GOT3 (cell line): ENCODE measurements around the gene UNC5A.

Source experiments
- DNase-seq: peaks from one replicate; lab custom pipeline; 2025; ENCODE audit warnings: mixed read lengths; lab: John Stamatoyannopoulos, UW

UNC5A gene

GRCh38 chr5:176781638-176782570 lies 28.5 kb upstream of the UNC5A start:
- DNase-seq: no peak

DNA sequence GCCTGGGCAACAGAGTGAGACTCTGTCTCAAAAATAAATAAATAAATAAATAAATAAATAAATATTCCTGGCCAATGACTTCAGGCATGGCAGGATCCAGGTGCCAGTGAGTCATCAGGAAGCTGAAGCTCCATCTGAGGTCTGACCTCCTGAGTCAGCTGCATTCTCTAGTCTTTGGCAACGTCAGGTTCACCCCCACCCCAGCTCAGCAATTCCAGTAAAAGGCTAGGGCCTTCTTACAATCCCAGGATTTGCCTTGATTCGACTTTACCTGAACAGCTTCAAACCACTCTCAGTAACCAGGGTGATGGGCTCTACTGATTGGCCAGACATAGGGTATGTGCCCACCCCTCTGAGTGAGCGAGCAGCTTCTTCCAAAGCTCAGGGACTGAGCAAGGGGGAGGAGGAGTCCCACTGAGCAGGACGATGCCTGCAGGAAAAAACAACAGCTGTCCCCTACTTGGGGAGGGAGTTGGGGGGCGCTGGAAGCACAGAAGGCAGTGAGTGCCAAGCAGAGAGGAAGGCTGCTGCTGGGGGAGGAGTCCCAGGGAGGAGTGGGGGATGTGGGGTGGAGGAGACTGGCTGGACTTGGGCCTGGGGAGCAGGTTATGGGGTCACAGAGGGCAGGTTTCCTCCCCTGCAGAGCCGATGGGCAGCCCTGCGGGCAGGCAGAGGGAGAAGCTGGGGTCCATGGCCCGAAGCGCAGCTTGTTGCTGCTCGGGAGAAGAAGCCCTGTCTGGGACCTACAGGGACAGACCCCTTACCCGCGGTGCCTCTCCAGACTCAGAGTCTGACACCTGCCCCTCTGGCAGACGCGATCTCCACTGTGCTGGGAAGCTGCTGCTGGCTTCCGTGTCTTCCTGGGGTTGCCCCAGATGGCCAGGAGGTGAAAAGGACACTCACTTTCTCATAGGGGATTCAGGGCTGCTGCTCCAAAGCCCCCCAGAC lies 25.9 kb upstream of the UNC5A start:
- no peak for DNase-seq

- no peak for DNase-seq
Measured at GRCh38 chr5:176785184-176786145, 24.9 kb upstream of the UNC5A start.

GRCh38 chr5:176787676-176788075 lies 22.7 kb upstream of the UNC5A start:
- DNase-seq: no peak

DNA sequence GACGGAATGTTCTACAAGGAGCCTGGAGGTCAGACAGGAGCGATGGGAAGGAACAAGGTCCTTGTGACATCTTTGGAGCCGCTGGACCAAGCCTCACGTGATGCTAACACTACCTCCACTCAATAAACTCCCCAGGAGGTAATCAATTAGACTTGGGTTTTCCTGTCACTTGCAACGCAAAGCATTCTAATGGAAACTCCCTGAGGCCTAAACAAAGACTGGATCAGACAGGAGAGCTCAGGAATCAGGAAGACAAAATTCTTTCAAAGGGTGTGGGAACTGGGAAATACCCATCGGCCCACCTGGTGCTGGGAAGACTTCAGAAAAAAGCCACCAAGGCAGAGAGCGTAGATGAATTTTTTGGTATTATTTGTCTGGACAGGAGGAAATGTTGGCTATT lies 22.3 kb upstream of the UNC5A start:
- DNase-seq: no peak

DNA sequence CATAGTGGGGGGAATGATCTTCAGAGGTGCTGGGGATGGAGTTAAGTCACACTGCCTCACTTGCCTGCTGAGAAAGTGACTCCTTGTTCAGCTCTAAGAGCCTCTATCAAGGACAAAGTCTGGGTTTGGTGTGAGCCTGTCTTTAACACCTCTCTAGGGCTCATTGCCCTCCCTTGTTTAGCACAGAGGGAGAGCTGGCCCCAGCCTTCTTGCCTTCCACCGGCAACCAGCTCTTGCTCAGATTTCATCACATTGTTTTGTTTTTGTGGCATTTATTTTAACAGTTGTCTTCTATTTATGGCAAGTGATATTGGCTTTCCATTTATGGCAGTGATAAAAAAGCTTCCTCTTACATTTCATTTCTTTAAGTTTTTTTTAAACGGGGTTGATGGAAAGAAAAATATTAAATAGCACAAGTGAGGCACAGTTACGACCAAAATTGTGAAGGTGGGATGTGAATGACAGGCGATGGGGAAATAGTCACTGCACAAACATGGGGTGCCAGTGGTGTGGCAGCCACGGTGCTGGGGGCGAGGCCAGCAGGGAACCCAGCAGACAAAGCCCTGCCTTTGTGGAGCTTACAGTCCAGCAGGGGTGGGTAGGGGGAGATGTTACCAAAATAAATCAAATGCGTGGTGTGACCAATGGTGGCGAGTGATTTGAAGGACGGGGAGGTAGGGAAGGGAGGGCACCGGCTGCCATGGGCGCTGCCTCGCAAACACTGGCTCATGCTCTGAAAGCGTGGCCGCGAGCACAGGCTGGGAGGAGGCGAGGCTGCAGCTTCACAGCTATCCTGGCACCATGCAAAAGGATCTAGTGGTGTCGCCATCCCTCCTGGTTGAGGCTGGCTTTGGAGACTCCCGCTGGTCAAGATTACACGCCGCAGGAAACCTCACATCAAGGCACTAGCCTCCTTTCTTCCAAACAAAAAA lies 21.2 kb upstream of the UNC5A start:
- no peak for DNase-seq

DNA sequence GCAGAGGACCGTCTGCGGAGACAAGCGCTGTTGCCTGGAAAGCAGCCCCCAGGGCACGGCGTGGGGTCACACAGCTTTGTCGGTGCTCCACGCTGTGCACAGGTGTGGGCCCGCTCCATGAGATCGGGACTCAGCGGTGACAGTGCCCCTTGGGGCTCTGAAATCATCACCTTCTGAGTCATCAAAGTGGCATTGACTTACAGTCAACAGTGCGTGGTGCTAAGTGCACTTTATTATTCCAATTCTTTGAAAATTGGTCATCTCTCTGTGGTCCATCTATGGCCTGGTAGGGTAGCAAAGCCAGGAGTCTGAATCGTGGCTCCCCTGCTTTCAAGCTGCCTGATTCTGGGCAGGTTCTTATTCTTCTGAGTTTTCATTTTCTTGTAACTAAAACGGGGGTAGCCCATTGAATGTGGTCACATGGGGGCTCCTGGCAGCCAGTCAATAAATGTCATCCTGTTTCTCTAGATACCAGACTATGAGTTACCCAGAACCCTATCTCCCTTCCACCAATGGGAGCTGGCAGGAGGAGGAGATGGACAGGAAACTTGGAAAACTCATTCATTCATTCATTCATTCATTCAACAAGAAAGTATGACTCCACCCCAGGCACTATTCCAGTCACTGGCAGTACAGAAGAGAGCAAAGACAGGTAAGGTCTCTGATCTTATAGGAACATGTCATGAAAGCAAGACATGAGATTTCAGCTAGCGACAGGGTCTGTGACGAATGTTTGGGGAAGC lies 20.3 kb upstream of the UNC5A start:
- no peak for DNase-seq

GRCh38 chr5:176790941-176791340 lies 19.4 kb upstream of the UNC5A start:
- DNase-seq: no peak

DNA sequence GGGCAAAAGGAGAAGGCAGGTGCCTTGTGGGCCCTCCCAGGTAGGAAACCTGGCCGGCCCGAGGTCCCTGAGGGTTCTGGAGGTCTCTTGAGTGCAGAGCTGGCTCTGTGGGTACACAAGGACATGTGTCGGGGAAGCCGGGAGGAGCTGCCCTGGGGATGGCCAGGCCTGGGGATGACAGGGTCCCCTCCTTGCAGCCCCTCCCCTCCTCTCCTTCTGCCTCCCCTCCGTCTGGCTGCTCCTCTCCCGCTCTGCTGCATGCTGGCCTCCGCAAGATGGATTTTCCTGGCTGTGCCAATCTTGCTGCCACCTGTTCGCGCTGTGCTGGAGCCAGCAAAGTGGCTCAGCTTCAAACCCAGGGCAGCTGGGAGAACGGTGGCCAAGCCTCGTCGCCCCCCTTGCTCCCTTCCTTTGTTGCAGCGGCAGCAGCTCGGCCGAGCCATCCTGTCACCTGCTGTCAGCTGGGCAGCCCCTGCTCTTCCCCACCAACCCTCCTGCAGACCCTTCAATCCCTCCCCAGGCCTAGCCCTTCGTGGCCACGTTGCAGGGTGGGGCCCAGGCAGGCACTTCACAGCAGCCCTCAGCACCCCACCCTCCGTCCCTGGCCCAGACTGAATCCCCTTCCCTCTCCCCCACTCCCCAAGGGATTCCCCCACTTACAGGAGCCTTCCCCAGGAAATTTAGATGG lies 17.6 kb upstream of the UNC5A start:
- no peak for DNase-seq

GRCh38 chr5:176793343-176793699 lies 17.0 kb upstream of the UNC5A start:
- DNase-seq: no peak

DNA sequence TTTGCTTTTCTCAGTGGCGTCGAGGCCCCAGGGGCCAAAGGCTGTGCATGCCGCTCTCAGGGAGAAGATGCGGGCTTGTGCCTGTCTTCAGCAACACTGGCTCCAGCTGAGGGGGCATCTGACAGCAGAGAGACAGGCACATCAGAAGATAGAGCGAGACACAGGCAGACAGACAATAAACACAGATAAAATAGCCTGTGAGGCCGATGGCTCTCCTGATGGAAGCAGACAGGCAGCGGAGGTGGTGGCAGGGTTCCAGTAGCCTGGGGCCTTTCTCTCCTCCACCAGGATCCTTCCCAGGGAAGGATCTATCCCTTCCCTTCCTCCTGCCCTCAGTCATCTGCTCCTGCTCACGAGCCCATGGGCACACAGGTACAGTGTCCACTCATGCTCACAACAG lies 16.6 kb upstream of the UNC5A start:
- DNase-seq: no peak

GRCh38 chr5:176794509-176794908 lies 15.8 kb upstream of the UNC5A start:
- DNase-seq: no peak

- DNase-seq: no peak
Measured at GRCh38 chr5:176796411-176796810, 13.9 kb upstream of the UNC5A start.

DNA sequence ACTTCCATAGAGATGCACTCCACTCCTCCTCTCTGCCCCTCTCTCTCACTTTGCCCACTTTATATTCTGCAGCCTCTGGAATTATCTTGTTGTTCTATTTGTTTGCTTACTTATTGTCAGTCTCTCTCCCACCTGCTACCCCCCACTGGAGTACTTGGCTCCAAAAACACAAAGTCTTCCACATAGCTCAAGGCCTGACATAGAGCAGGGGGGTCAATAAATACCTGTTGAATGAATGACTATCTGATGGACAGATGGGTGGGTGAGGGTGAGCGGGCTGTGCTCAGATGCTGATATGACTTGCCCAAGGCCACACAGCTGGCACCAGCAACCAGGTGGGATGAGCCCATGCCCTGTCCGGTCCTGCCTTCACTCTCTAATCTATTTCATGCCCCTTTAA lies 13.4 kb upstream of the UNC5A start:
- DNase-seq: no peak

DNA sequence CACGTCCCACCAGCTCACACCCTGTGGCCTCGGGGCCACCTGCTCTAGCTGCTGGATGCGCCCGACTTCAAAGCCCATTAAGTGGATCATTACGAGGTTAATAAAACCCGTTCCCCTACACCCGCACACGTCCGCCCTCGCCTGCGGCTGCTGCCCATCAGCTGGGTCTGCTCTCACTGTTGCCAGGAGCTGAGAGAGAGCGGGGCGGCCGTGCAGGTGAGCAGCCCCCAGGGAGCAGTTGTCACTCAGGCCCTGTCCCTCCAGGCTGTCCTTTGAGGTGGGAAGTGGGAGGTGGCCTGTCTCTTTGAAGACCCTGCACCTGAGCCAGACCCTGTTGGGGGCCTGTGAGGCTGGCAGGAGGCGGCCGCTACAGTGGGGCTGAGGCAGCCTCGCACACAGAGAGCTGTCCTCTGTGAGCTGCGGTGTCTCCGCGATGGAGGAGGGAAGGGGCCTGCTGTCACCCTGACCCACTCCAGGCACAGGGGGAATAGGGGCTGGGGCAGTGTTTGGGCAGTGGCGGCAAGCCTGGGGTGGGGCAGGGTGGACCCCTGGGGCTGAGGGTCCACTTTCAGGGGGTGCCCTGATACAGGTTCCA lies 12.8 kb upstream of the UNC5A start:
- DNase-seq: no peak

DNA sequence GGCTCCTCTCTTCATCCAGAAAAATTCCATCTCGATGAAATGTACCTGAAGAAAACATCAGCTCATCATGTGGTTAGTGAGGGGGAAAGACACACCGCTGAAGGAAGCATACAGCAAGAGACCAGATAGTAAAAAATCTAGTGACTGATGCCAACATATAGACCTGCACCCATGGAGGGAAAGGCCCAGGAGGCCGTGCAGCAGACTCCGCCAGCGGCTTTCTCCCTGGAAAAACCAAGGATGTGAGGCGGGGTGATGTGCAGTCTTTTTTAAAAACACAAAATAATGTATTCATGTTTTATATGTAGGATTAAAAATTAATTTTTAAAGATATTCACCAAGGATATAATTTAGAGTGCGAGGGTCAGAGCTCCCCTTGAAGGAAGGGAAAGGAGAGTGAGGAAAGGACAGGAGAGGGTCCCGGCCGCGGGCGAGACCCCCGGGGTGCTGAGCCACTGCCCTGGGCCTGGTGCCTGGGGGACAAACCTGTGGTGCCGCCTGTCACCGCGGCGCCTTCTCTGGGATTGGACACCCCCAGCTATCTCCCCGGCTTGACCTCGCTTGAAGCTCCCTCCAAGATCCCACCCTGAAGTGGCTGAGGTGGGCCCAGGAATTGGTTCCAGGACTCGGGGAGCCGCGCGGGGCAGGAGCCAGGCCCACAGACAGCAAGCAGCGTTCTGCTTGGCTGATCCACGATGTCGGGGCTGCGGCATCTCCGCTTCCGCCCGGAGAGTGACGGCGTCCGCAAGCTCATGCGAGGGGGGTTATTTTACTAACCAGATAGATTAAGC lies 12.1 kb upstream of the UNC5A start:
- DNase-seq: no peak

GRCh38 chr5:176798949-176799348 lies 11.4 kb upstream of the UNC5A start:
- no peak for DNase-seq

- no peak for DNase-seq
Measured at GRCh38 chr5:176799488-176799887, 10.9 kb upstream of the UNC5A start.
